Erythroblast (primary cell): ENCODE measurements around the gene KLF13.

ENCODE experiments used
- DNase-seq, 2 experiments: peaks; one replicate each; lab custom pipeline; 2025; lab: John Stamatoyannopoulos, UW
- GATA1 ChIP-seq: IDR thresholded peaks from 2 replicates; pipeline ENCODE4 v1.6.1; 2011; ENCODE audit warnings: low read depth, mild to moderate bottlenecking, control low read depth, low read length, moderate library complexity
- POLR2A ChIP-seq: IDR thresholded peaks from 2 replicates; pipeline ENCODE4 v1.6.1; 2011; ENCODE audit warnings: mild to moderate bottlenecking, low read length

The KLF13 gene

GRCh38 chr15:31359702-31360111 is 33.1 kb downstream of the KLF13 start:
- TF ChIP-seq GATA1: no peak
- TF ChIP-seq POLR2A: peak; percentile 59
- DNase-seq: peak; percentile 63 to 72

DNA sequence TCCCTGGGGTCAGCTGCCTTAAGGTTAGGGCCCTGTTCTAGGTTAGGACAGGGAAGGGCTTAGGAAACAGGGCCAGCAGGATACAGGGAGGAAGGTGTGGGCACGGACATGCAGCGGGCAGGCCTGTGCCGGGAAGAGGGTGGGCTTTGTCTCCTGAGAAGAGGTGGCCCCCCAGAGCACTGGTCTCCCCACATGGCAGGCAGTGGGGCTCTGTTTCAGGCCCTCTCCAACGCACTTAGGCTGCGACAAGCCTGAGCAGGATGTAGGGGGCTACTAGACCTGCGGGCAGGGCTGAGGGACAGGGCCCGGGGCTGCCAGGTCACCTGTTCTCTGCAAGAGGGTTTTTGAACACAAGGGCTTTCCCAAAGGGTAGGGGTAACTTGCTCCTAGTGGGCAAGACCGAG is 33.5 kb downstream of the KLF13 start:
- no peak for TF ChIP-seq GATA1
- no peak for TF ChIP-seq POLR2A
- no peak for DNase-seq

- peak; percentile 52 to 60 for DNase-seq
- peak; percentile 9 for TF ChIP-seq POLR2A
- TF ChIP-seq GATA1: no peak
These were observed 34.5 kb downstream of the KLF13 start for GRCh38 chr15:31360843-31361763.

DNA sequence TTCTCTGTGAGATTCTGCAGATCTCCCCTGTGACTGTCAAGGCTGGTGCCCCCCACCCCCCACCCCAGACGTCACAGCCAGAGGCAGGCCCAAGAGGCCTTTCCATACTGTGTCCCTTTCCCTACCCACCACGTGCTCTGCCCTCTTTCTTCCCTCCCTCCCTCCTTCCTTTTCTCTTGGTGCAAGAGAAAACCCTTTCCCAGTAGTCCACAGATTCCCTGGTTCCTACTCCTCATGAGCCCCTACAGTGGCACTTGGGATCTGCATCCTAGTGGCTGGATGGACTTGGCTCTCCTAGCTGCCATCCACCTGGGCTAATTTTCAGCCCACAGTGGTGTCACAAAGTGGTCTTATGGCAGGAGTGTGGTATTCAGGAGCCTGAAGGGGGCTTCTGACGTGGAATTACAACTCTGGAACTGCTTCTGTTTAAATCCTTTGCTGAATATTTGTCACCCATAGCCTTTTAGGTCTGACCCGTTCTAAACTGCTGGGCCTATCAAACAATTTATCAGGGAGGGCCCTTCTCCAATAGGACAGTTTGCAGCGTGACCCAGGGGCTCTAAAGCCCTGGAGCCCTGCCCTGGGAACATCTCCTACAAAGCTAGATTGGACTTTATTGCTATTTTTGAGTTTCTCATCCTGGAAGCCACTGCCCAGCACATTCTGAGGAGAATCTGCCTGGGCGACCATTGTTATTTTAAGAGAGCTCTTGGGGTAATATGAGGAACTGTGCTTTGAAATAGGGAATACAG is 35.3 kb downstream of the KLF13 start:
- peak; percentile 58 for DNase-seq
- TF ChIP-seq GATA1: no peak
- TF ChIP-seq POLR2A: peak; percentile 22

GRCh38 chr15:31362886-31363285 is 36.3 kb downstream of the KLF13 start:
- TF ChIP-seq GATA1: no peak
- no peak for DNase-seq

DNA sequence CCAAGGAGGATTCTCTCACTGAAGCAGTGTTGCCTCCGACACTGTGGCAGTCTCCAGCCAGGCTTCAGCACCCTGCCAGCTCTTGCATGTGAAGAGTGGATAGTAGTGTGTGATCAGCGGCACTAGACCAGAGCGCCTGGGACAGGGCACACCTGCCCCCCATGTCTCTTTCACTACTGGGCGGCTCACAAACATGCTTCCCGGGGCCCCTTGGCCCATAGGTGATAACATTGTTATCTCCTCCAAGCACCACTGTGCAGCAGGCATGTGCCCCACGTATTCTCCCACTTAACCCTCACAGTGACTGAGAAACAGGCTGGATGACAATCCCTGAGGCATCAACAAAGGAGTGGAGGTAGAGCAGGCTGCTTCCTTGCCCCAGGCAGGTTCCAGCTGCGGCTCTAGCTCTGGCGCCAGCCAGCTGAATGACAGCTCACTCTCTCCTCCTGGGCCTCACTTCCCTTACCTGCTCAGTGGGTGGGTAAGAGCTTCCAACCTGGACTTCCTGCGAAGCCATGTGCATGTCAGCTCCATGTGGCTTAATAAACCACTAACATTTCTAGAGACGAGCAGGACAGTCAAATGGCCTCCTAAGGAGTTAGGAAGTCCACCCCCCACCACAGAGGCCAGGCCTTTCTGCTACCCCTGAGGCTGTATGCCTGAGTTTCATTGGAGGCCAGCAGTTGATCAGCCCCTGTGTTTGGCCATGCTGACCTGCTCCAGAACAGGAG is 37.8 kb downstream of the KLF13 start:
- TF ChIP-seq POLR2A (peak; percentile 89), GATA1 (peak; percentile 63)
- DNase-seq: peak; percentile 79 to 90

GRCh38 chr15:31365032-31365654 is 38.5 kb downstream of the KLF13 start:
- peak in 1 of 2 experiments; percentile 46 for DNase-seq
- TF ChIP-seq POLR2A (no peak), GATA1 (no peak)

GRCh38 chr15:31365655-31366127 is 39.1 kb downstream of the KLF13 start:
- TF ChIP-seq POLR2A: peak; percentile 66
- peak; percentile 22 for TF ChIP-seq GATA1
- peak; percentile 95 to 97 for DNase-seq

- TF ChIP-seq GATA1 (no peak), POLR2A (peak; percentile 12)
- DNase-seq: no peak
These were observed 39.6 kb downstream of the KLF13 start for GRCh38 chr15:31366169-31366734.

- no peak for TF ChIP-seq POLR2A
- TF ChIP-seq GATA1: no peak
These were observed 40.5 kb downstream of the KLF13 start for GRCh38 chr15:31367021-31367729.

DNA sequence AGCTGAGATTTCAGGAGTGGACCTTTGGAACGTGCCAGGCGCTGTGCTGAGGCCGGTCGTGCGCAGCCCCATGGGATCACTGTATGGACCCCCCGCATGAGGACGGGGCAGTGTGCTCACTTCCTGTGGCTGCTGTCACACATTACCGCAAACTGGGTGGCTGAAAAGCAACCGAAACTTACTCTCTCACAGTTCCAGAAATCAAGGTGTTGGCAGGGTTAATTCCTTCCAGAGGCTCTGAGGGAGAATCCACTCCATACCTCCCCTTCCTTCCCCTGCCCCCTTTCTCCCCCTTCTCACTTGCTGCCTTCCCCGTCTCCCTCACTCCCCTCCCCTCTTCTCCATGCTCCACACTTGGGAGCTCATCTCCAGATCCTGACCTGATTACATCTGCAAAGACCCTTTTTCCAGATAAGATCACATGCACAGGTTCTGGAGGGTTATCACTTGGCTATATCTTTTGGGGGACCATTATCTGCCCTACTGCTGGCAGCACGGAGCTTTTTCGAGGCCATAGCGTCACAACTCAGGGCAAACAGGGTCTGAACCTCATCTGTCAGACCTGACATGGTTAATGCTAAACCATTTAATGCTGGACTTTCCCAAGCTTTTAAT is 41.2 kb downstream of the KLF13 start:
- TF ChIP-seq POLR2A (no peak), GATA1 (no peak)
- no peak for DNase-seq

More at GRCh38 chr15:31367021-31367729, 40.5 kb downstream of the KLF13 start:
- no peak for DNase-seq
